WTC11 (cell line): ENCODE measurements around the gene SEMA5B.

Source experiments
- CTCF ChIP-seq: fragments of 200-600 bp; IDR thresholded peaks from 2 replicates; pipeline ENCODE4 v1.8.0; 2022; ENCODE audit warnings: antibody characterized with exemption
- NR3C1 ChIP-seq: sonication (generic); formaldehyde crosslinking; conservative IDR thresholded peaks from 2 replicates; pipeline ENCODE4 v1.8.1; 2023; ENCODE audit warnings: low read depth, mild to moderate bottlenecking, missing genetic modification reagents
- PREB ChIP-seq: sonication (generic); formaldehyde crosslinking; IDR thresholded peaks from 2 replicates; pipeline ENCODE4 v1.8.1; 2022; ENCODE audit warnings: mild to moderate bottlenecking, missing genetic modification reagents, moderate library complexity, borderline replicate concordance
- USF1 ChIP-seq: sonication (generic); formaldehyde crosslinking; IDR thresholded peaks from 2 replicates; pipeline ENCODE4 v1.8.0; 2022; ENCODE audit warnings: mild to moderate bottlenecking, missing genetic modification reagents
- ZBTB21 ChIP-seq: sonication (generic); formaldehyde crosslinking; IDR thresholded peaks from 2 replicates; pipeline ENCODE4 v1.8.1; 2023; ENCODE audit warnings: mild to moderate bottlenecking, missing genetic modification reagents, borderline replicate concordance
- ZNF138 ChIP-seq: sonication (generic); formaldehyde crosslinking; conservative IDR thresholded peaks from 2 replicates; pipeline ENCODE4 v1.8.1; 2022; ENCODE audit warnings: mild to moderate bottlenecking, moderate library complexity, missing genetic modification reagents
- ZNF263 ChIP-seq: sonication (generic); formaldehyde crosslinking; IDR thresholded peaks from 2 replicates; pipeline ENCODE4 v1.8.1; 2022; ENCODE audit warnings: low read depth, mild to moderate bottlenecking, moderate library complexity, missing genetic modification reagents

- TF ChIP-seq ZNF138 (CRISPR knock-in tag) (no peak), ZNF263 (CRISPR knock-in tag) (no peak), CTCF (no peak), NR3C1 (CRISPR knock-in tag) (no peak), PREB (no peak), ZBTB21 (CRISPR knock-in tag) (no peak), USF1 (CRISPR knock-in tag) (no peak)
Measured at GRCh38 chr3:123048480-123049237, 21.1 kb upstream of the SEMA5B start.
